Dermis lymphatic vessel endothelial cell (primary cell): ENCODE measurements around the gene SBK2. TPM values are rescaled to one million over a fixed set of nuclear protein-coding genes. Genes with fewer than 3 reads are reported as not detected.

ENCODE experiments used
- total RNA-seq: library from RNA; depleted of rRNA; stranded (reverse); fragments of >200 nt; gene quantifications from 2 replicates; pipeline ENCODE4 v1.2.1, GENCODE V29; 2014

The SBK2 gene
- total RNA-seq, result not detected in 2 replicates

GRCh38 chr19:55536951-55537740 is at the start of gene SBK2:
SBK2 (minus strand) TSS chr19:55537133; CDS start chr19:55536294, 839 bp downstream.

GRCh38 chr19:55580628-55581144 is 43.8 kb upstream of the SBK2 start, which contains the start of gene ZNF579:
ZNF579 (minus strand) TSS chr19:55580848; CDS start chr19:55579639, 1,209 bp downstream.

GRCh38 chr19:55545443-55545842 is 8.5 kb upstream of the SBK2 start, which contains the start of gene SBK3:
SBK3 (minus strand) TSS chr19:55545543; CDS start chr19:55545543, 0 bp downstream.

GRCh38 chr19:55487924-55488687 is 48.8 kb downstream of the SBK2 start, which contains the start of gene SSC5D:
SSC5D (plus strand) TSS chr19:55488436; CDS start chr19:55488590, 154 bp downstream.

GRCh38 chr19:55484593-55485438 is 52.1 kb downstream of the SBK2 start, which contains the start of gene NAT14:
NAT14 (plus strand) TSS chr19:55485188; CDS start chr19:55485709, 521 bp downstream.

Other genes with a start within 250 kb of the SBK2 start
- not detected in 2 replicates for gene TMEM150B, start 211.8 kb downstream of the SBK2 start, total RNA-seq
- 3.2 and 3.3 TPM in 2 replicates for gene KMT5C, start 197.3 kb downstream of the SBK2 start, total RNA-seq
- gene COX6B2, start 182.4 kb downstream of the SBK2 start, total RNA-seq, result not detected in 2 replicates
- gene GARIN5B, start 173.9 kb downstream of the SBK2 start, total RNA-seq, result not detected in 2 replicates
- gene IL11, start 166.7 kb downstream of the SBK2 start, total RNA-seq, result 0.33 TPM in 1 of 2 replicates, not detected in the other
- gene TMEM190, start 160.3 kb downstream of the SBK2 start, total RNA-seq, result not detected in 2 replicates
- gene TMEM238, start 152.8 kb downstream of the SBK2 start, total RNA-seq, result 0.17 and 0.22 TPM in 2 replicates
- 177 and 193 TPM in 2 replicates for gene RPL28, start 151.2 kb downstream of the SBK2 start, total RNA-seq
- gene UBE2S, start 129.3 kb downstream of the SBK2 start, total RNA-seq, result 23.0 and 32.1 TPM in 2 replicates
- gene SHISA7, start 93.8 kb downstream of the SBK2 start, total RNA-seq, result not detected in 2 replicates
- gene ISOC2, start 75.5 kb downstream of the SBK2 start, total RNA-seq, result 55.3 and 66.8 TPM in 2 replicates
- gene C19orf85, start 72.4 kb downstream of the SBK2 start, total RNA-seq, result not detected in 2 replicates
- gene ZNF628, start 60.5 kb downstream of the SBK2 start, total RNA-seq, result 0.43 and 0.76 TPM in 2 replicates
- 7.9 and 8.8 TPM in 2 replicates for gene NAT14, start 51.9 kb downstream of the SBK2 start, total RNA-seq
- under 0.01 TPM in 2 replicates for gene SSC5D, start 48.7 kb downstream of the SBK2 start, total RNA-seq
- 0.22 and 0.26 TPM in 2 replicates for gene SBK3, start 8.4 kb upstream of the SBK2 start, total RNA-seq
- 1.8 and 2.4 TPM in 2 replicates for gene ZNF579, start 43.7 kb upstream of the SBK2 start, total RNA-seq
- gene FIZ1, start 62.4 kb upstream of the SBK2 start, total RNA-seq, result 2.2 and 2.7 TPM in 2 replicates
- 7.9 and 11.4 TPM in 2 replicates for gene ZNF524, start 63.2 kb upstream of the SBK2 start, total RNA-seq
- 0.54 and 0.60 TPM in 2 replicates for gene ZNF865, start 68.5 kb upstream of the SBK2 start, total RNA-seq
- 4.4 and 4.5 TPM in 2 replicates for gene ZNF784, start 87.4 kb upstream of the SBK2 start, total RNA-seq
- 1.5 and 2.1 TPM in 2 replicates for gene ZNF580, start 103.9 kb upstream of the SBK2 start, total RNA-seq
- 21.8 and 23.7 TPM in 2 replicates for gene ZNF581, start 106.5 kb upstream of the SBK2 start, total RNA-seq
- 5.5 and 7.9 TPM in 2 replicates for gene CCDC106, start 111.1 kb upstream of the SBK2 start, total RNA-seq
- gene U2AF2, start 117.9 kb upstream of the SBK2 start, total RNA-seq, result 60.8 and 71.1 TPM in 2 replicates
- 36.2 and 57.0 TPM in 2 replicates for gene EPN1, start 138.1 kb upstream of the SBK2 start, total RNA-seq
- gene NLRP9, start 201.3 kb upstream of the SBK2 start, total RNA-seq, result not detected in 2 replicates
- gene RFPL4A, start 222.0 kb upstream of the SBK2 start, total RNA-seq, result 0.87 TPM in 1 of 2 replicates, not detected in the other
- gene RFPL4AL1, start 232.0 kb upstream of the SBK2 start, total RNA-seq, result not detected in 2 replicates